SK-N-SH (cell line): ENCODE measurements around the gene MYOM1.

Experiments used
- FOXM1 ChIP-seq: IDR thresholded peaks from 2 replicates; pipeline ENCODE4 v1.4.0; 2012; ENCODE audit warnings: low read depth, mild to moderate bottlenecking
- JUND ChIP-seq: IDR thresholded peaks from 2 replicates; pipeline ENCODE4 v1.4.0; 2012
- POLR2AphosphoS5 ChIP-seq: IDR thresholded peaks from 2 replicates; pipeline ENCODE4 v1.6.1; 2012; ENCODE audit warnings: low read depth, low read length
- TF ChIP-seq, protein P1 (sequence below): fragments of 200-600 bp; sonication (generic); IDR thresholded peaks from 2 replicates; pipeline ENCODE4 v1.6.1; 2017; ENCODE audit warnings: antibody characterized with exemption, mild to moderate bottlenecking, moderate library complexity

DNA sequence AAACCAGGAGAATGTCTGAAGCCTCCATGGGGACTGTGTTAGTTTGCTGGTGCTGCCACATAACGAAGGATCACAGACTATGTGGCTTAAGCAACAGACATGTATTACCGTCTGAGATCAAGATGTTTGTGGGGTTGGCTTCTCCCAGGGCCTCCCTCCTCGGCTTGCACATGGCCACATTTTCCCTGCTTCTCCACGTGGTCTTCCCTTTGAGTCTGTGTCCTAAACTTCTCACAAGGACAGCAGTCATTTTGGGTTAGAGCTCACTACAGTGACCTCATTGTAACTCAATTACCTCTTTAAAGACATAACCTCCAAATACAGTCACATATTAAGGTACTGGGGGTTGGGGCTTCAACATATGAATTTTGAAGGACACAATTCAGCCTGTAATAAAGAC, 162.2 kb downstream of the MYOM1 start:
- no peak for TF ChIP-seq POLR2AphosphoS5
- TF ChIP-seq FOXM1, result no peak
- TF ChIP-seq, protein P1, sequence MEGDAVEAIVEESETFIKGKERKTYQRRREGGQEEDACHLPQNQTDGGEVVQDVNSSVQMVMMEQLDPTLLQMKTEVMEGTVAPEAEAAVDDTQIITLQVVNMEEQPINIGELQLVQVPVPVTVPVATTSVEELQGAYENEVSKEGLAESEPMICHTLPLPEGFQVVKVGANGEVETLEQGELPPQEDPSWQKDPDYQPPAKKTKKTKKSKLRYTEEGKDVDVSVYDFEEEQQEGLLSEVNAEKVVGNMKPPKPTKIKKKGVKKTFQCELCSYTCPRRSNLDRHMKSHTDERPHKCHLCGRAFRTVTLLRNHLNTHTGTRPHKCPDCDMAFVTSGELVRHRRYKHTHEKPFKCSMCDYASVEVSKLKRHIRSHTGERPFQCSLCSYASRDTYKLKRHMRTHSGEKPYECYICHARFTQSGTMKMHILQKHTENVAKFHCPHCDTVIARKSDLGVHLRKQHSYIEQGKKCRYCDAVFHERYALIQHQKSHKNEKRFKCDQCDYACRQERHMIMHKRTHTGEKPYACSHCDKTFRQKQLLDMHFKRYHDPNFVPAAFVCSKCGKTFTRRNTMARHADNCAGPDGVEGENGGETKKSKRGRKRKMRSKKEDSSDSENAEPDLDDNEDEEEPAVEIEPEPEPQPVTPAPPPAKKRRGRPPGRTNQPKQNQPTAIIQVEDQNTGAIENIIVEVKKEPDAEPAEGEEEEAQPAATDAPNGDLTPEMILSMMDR, result no peak
- TF ChIP-seq JUND, result no peak
